Measurements from ENCODE around the gene TRMO.

TRMO gene

DNA sequence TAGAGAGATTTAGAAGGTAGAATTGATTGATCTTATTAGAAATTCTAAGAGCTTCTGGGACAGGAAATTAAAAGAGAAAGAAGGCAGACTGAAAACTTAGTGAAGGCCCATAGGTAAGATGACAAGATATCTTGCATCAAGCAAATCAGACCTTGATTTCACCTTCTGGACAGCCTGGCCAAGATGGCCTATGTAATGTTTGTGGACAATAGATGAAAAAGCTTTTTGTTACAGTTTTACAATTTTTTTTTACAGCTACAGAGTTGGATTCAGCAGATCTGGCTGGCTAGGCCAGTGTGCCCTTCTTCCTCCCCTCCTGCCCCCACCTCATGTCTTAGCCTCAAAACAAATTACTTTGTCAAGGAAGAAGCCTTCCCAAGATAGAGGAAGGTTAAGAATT, 37.3 kb upstream of the TRMO start:
- TF ChIP-seq EGR1 (IDR thresholded peaks at IDR 0.05) (no peak), CEBPB (IDR thresholded peaks at IDR 0.05) (no peak), TCF12 (IDR thresholded peaks at IDR 0.05; ENCODE audit: low read depth) (no peak), FOXM1 (IDR thresholded peaks at IDR 0.05; ENCODE audit: borderline replicate concordance, low read depth) (no peak), EP300 (IDR thresholded peaks at IDR 0.05; ENCODE audit: borderline replicate concordance) (no peak), REST (IDR thresholded peaks at IDR 0.05; ENCODE audit: low read depth) (no peak), YY1 (IDR thresholded peaks at IDR 0.05; ENCODE audit: low read depth) (no peak)

GRCh38 chr9:97958812-97959511, 36.7 kb upstream of the TRMO start:
- TF ChIP-seq CREB1 (IDR thresholded peaks at IDR 0.05; ENCODE audit: low read depth) = no peak
- no peak for TF ChIP-seq NFIC (IDR thresholded peaks at IDR 0.05)
- no peak for TF ChIP-seq TCF12 (IDR thresholded peaks at IDR 0.05; ENCODE audit: low read depth)
- TF ChIP-seq REST (IDR thresholded peaks at IDR 0.05; ENCODE audit: low read depth) = no peak
- TF ChIP-seq EGR1 (IDR thresholded peaks at IDR 0.05) = no peak
- no peak for TF ChIP-seq YY1 (IDR thresholded peaks at IDR 0.05; ENCODE audit: low read depth)
- no peak for TF ChIP-seq ZBTB7A (IDR thresholded peaks at IDR 0.05; ENCODE audit: low read depth)
- no peak for TF ChIP-seq TAF1 (IDR thresholded peaks at IDR 0.05; ENCODE audit: low read depth)
- no peak for TF ChIP-seq FOXM1 (IDR thresholded peaks at IDR 0.05; ENCODE audit: borderline replicate concordance, low read depth)
- TF ChIP-seq TEAD4 (IDR thresholded peaks at IDR 0.05) = no peak
- no peak for TF ChIP-seq USF1 (IDR thresholded peaks at IDR 0.05)
- TF ChIP-seq RAD21 (IDR thresholded peaks at IDR 0.05; ENCODE audit: low read depth) = no peak
- TF ChIP-seq, protein P1, sequence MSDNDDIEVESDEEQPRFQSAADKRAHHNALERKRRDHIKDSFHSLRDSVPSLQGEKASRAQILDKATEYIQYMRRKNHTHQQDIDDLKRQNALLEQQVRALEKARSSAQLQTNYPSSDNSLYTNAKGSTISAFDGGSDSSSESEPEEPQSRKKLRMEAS (IDR thresholded peaks at IDR 0.05) = no peak
- no peak for TF ChIP-seq EP300 (IDR thresholded peaks at IDR 0.05; ENCODE audit: borderline replicate concordance)
- TF ChIP-seq CEBPB (IDR thresholded peaks at IDR 0.05) = no peak

DNA sequence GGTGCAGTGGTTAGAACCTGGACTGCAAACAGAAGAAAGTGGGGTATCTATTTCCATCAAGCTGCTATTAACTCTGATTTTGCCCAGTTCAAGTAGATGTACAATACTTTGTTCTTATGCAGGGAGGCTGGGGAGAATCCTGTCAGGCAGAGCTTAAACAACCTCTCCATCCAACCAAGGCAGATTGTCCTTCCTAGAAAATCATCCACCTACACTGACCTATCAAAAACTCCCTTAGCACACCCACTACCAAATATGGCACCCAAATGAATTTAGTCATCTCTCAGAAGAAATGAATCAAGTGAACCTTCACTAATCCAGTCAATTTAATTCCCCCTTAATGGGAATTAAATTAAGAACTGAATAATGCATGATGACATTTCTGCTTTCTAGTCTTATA, 34.0 kb upstream of the TRMO start:
- TF ChIP-seq CEBPB (IDR thresholded peaks at IDR 0.05) (no peak), CREB1 (IDR thresholded peaks at IDR 0.05; ENCODE audit: low read depth) (no peak), REST (IDR thresholded peaks at IDR 0.05; ENCODE audit: low read depth) (no peak), USF1 (IDR thresholded peaks at IDR 0.05) (no peak), EGR1 (IDR thresholded peaks at IDR 0.05) (no peak), TCF12 (IDR thresholded peaks at IDR 0.05; ENCODE audit: low read depth) (no peak), EP300 (IDR thresholded peaks at IDR 0.05; ENCODE audit: borderline replicate concordance) (no peak), NFIC (IDR thresholded peaks at IDR 0.05) (no peak), TAF1 (IDR thresholded peaks at IDR 0.05; ENCODE audit: low read depth) (no peak), ZBTB7A (IDR thresholded peaks at IDR 0.05; ENCODE audit: low read depth) (no peak), YY1 (IDR thresholded peaks at IDR 0.05; ENCODE audit: low read depth) (no peak), RAD21 (IDR thresholded peaks at IDR 0.05; ENCODE audit: low read depth) (no peak), TEAD4 (IDR thresholded peaks at IDR 0.05) (no peak), FOXM1 (IDR thresholded peaks at IDR 0.05; ENCODE audit: borderline replicate concordance, low read depth) (no peak)
- TF ChIP-seq, protein P1 (IDR thresholded peaks at IDR 0.05) = no peak

DNA sequence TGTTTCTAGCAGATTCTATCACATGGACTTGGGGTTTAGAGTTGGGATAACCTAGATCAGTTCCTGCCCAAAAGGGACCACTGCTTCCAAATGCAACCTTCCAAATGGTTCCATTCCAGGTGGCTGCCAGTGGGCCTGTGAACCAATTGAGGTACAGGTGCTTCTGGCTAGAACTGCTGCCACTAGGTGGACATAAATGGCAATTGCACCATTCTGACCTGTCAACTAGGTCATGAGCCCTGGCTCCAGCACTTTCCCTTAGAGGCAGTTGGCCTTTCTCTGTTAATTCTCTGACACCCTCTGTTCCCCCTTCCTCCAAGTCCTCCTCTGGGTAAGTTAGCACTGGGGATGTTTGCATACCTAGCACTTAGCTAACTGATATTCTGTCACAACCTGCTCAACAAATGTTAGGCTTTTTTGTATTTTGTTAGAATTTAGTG, 32.3 kb upstream of the TRMO start:
- TF ChIP-seq RAD21 (IDR thresholded peaks at IDR 0.05; ENCODE audit: low read depth) = peak; percentile 60
- TF ChIP-seq CEBPB (IDR thresholded peaks at IDR 0.05) = no peak
